NT2/D1 (cell line): ENCODE results near the gene MYD88.
A peak's percentile ranks its signal among the peaks of the same experiment; 100 is the strongest.

Experiments
- DNase-seq: peaks from one replicate; pipeline ENCODE4 v3.0.0-alpha.2; 2011; ENCODE audit warnings: low read depth, low spot score
- H3K27me3 ChIP-seq: 2 replicates; pipeline ENCODE4 v1.6.0; 2011; ENCODE audit warnings: mild to moderate bottlenecking; ENCODE audit not compliant: insufficient read length, insufficient read depth
- H3K36me3 ChIP-seq: 2 replicates; pipeline ENCODE4 v1.6.1; 2011; ENCODE audit warnings: mild to moderate bottlenecking, low read length, mixed read lengths; ENCODE audit not compliant: insufficient read depth, insufficient read length
- H3K4me1 ChIP-seq: 2 replicates; pipeline ENCODE4 v1.5.1; 2011; ENCODE audit not compliant: insufficient read depth, insufficient read length
- H3K4me3 ChIP-seq: 2 replicates; pipeline ENCODE4 v1.5.1; 2011; ENCODE audit warnings: low read depth; ENCODE audit not compliant: insufficient read length
- H3K9ac ChIP-seq: 2 replicates; pipeline ENCODE4 v1.6.0; 2011; ENCODE audit warnings: low read depth; ENCODE audit not compliant: insufficient read length
- H3K9me3 ChIP-seq: 2 replicates; pipeline ENCODE4 v1.5.1; 2011; ENCODE audit warnings: mild to moderate bottlenecking, low read length; ENCODE audit not compliant: insufficient read depth
- SUZ12 ChIP-seq: IDR thresholded peaks from 2 replicates; pipeline ENCODE4 v1.6.1; 2011; ENCODE audit not compliant: insufficient read length, insufficient read depth; ENCODE audit errors: extremely low read depth
- YY1 ChIP-seq: IDR thresholded peaks from 2 replicates; pipeline ENCODE4 v1.6.1; 2011; ENCODE audit not compliant: insufficient read length, insufficient read depth
- ZNF274 ChIP-seq: IDR thresholded peaks from 2 replicates; pipeline ENCODE4 v1.6.1; 2011; ENCODE audit warnings: mild to moderate bottlenecking, low read depth, low read length

Gene MYD88

DNA sequence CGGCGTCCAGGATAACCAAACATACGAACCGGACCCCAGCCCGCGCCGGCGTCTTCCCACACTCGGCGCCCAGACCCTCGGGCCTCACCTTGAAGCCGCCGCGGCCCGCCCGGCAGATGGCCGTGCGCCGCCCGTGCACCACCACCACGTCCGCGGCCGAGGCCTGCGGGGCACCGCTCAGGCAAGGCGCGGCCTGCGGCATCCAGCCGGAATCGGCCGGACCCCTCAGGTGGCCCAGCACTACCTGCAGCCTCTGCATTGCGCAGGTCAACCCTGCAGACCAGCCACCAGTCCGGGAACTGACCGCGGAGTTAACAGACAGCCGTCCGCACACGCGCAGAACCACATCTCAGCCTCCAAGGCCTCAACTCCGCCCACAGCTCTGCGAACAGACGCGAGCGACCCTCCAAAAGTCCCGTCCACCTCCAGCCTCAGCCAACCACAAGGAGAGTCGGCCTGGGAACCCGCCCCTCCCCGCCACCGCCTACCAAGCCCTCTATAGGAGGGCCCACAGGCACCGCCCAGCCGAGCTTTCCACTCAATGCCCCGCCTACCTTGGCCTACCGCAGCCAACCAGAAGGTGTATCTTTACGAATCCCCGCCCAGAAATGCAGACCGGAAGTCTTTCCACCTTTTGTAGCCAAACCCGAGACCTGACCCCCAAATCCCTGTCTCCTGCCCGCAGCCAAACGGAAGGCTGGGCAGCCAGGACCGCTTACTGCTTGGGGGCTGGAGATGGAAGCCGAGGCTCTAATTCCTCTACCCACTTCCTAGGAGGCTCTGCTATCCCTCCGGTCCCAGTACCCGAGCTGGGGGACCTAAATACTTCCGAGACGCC lies 1.5 kb upstream of the MYD88 start, which contains the start of gene ACAA1:
Gene ACAA1 (minus strand): TSS at position 351 of the 838 bp plus-strand sequence. CDS start 92 bp downstream, at position 259.
- Histone ChIP-seq H3K4me3 (peak within 1 kb of the TSS; percentile 92), H3K27me3 (peaks cover 27% of the 10 kb centered on the region), H3K9me3 (no peaks in the 10 kb centered on the region), H3K4me1 (peaks cover 14% of the 10 kb centered on the region), H3K9ac (peak within 1 kb of the TSS; percentile 95), H3K36me3 (peaks cover 50% of the 10 kb centered on the region)
- TF ChIP-seq ZNF274 (no peak), YY1 (no peak), SUZ12 (no peak)
- peak; percentile 99 for DNase-seq

DNA sequence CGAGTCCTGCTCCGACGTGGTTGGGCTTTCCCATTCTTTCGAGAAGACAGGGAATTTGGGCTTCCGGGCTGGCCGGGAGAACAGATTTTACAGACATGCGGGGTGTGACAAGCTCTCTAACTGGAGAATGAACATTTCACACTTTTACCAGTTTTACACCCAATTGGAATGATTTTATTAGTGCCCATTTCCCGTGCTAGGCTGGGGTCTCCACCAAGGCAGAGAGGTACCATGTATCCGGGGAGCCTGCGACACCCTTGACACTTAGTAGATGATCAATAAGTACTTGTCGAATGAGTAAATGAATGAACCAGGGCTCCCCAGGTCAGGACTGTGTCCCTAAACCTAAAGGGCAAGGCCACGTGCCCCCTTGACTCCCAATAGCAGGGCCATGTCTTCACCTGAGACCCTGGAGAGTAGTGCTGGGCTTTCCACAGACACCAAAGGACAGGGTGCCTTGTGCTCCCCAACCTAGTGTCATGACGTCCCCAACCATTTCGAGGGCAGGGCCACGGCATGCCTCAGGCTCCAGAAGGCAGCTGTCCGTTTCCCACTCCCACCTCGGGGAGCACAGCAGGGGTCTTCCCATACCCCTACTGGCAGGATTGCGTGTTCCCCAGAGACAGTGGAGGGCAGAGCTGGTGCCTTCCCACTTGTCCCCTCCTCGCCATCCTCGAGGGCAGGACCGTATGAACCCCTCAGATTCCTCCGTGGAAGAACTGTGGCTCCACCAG lies 679 bp upstream of the MYD88 start:
- Histone ChIP-seq H3K4me1 (peaks cover 14% of the 10 kb centered on the region), H3K4me3 (peak overlapping the region; percentile 82), H3K27me3 (peaks cover 27% of the 10 kb centered on the region), H3K36me3 (peaks cover 45% of the 10 kb centered on the region), H3K9me3 (no peaks in the 10 kb centered on the region), H3K9ac (peak overlapping the region; percentile 95)
- TF ChIP-seq SUZ12: no peak
- TF ChIP-seq ZNF274: no peak
- no peak for TF ChIP-seq YY1
- DNase-seq: no peak

DNA sequence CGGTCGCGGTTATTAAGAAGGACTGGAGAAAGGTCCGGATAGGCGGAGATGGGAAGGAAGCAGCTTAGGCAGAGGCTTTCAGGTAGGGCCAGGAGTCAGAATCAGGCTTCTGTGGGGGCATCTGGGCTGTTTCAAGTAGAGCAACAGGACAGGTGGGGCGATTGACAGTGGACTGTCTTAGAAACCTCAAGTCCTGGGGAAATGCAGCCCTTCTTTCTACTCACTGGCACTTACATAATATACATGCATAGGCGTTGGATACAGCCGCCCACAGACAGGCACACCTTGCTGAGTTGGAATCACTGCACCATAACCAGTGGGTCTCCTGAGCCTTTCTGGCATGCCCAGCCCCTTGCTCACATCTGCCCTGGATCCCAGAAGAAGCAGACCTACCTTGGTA lies 730 bp downstream of the MYD88 start:
- Histone ChIP-seq H3K36me3 (peaks cover 31% of the 10 kb centered on the region), H3K9me3 (no peaks in the 10 kb centered on the region), H3K9ac (peak overlapping the region; percentile 95), H3K4me3 (peak overlapping the region; percentile 82), H3K27me3 (peaks cover 27% of the 10 kb centered on the region), H3K4me1 (peaks cover 14% of the 10 kb centered on the region)
- no peak for DNase-seq
- TF ChIP-seq SUZ12 (no peak), YY1 (no peak), ZNF274 (no peak)

DNA sequence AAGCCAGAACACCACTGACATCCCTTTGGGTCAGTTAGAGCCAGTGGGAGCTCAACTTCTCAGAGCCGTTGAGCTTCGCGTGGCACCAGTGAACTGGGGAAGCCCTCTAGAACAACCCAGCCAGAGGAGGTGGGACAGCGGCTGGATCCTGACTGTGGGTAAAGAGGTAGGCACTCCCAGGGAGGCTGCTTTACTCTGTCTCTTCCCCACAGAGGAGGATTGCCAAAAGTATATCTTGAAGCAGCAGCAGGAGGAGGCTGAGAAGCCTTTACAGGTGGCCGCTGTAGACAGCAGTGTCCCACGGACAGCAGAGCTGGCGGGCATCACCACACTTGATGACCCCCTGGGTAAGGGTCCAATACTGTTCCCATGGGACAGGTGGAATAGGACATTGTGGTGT lies 1.2 kb downstream of the MYD88 start:
- H3K9ac ChIP-seq: peak overlapping the region; percentile 95
- peaks cover 26% of the 10 kb centered on the region for H3K36me3 ChIP-seq
- TF ChIP-seq YY1 (no peak), ZNF274 (no peak), SUZ12 (no peak)
- no peak overlapping the region for H3K4me3 ChIP-seq
- H3K4me1 ChIP-seq: peaks cover 14% of the 10 kb centered on the region
- DNase-seq: no peak
- no peaks in the 10 kb centered on the region for H3K9me3 ChIP-seq
- peaks cover 27% of the 10 kb centered on the region for H3K27me3 ChIP-seq

DNA sequence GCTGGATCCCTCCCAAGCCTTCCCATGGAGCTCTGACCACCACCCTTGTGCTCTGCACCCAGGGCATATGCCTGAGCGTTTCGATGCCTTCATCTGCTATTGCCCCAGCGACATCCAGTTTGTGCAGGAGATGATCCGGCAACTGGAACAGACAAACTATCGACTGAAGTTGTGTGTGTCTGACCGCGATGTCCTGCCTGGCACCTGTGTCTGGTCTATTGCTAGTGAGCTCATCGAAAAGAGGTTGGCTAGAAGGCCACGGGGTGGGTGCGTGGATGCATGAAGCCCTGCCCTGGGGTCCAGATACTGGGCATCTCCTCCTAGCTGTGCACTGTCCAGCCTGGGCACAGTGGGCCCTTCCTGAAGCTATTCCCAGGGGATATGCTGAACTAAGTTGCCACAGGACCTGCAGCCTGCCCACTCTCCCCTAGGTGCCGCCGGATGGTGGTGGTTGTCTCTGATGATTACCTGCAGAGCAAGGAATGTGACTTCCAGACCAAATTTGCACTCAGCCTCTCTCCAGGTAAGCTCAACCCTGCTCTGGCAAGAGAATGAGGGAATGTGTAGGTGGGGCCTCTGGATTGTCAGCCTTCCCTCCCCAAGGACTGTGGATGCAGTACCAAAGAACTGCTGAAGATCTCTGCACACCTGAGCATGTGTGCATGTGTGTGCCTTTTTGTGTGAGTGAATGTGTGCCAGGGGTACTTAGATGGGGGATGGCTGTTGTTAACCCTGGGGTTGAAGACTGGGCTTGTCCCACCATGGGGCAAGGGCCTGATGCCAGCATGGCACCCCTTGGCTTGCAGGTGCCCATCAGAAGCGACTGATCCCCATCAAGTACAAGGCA lies 2.1 kb downstream of the MYD88 start:
- Histone ChIP-seq H3K9ac (no peak overlapping the region), H3K4me1 (peaks cover 14% of the 10 kb centered on the region), H3K36me3 (peaks cover 18% of the 10 kb centered on the region), H3K4me3 (no peak overlapping the region), H3K9me3 (no peaks in the 10 kb centered on the region), H3K27me3 (peaks cover 27% of the 10 kb centered on the region)
- no peak for DNase-seq
- no peak for TF ChIP-seq YY1
- TF ChIP-seq SUZ12: no peak
- TF ChIP-seq ZNF274: no peak

DNA sequence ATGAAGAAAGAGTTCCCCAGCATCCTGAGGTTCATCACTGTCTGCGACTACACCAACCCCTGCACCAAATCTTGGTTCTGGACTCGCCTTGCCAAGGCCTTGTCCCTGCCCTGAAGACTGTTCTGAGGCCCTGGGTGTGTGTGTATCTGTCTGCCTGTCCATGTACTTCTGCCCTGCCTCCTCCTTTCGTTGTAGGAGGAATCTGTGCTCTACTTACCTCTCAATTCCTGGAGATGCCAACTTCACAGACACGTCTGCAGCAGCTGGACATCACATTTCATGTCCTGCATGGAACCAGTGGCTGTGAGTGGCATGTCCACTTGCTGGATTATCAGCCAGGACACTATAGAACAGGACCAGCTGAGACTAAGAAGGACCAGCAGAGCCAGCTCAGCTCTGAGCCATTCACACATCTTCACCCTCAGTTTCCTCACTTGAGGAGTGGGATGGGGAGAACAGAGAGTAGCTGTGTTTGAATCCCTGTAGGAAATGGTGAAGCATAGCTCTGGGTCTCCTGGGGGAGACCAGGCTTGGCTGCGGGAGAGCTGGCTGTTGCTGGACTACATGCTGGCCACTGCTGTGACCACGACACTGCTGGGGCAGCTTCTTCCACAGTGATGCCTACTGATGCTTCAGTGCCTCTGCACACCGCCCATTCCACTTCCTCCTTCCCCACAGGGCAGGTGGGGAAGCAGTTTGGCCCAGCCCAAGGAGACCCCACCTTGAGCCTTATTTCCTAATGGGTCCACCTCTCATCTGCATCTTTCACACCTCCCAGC lies 2.9 kb downstream of the MYD88 start:
- TF ChIP-seq YY1 (no peak), ZNF274 (no peak), SUZ12 (no peak)
- Histone ChIP-seq H3K36me3 (peaks cover 18% of the 10 kb centered on the region), H3K4me3 (no peak overlapping the region), H3K4me1 (peaks cover 14% of the 10 kb centered on the region), H3K9ac (no peak overlapping the region), H3K9me3 (no peaks in the 10 kb centered on the region), H3K27me3 (peaks cover 27% of the 10 kb centered on the region)
- no peak for DNase-seq
